Brain microvascular endothelial cell (primary cell): ENCODE data around the gene MTUS2.

Source experiments
- DNase-seq: peaks from one replicate; pipeline ENCODE4 v3.0.0-alpha.2; 2020
- H3K27ac ChIP-seq: fragments of 250-450 bp; sonication (Bioruptor Pico); 2 replicates; pipeline ENCODE4 v1.5.1; 2020; ENCODE audit warnings: mild to moderate bottlenecking, moderate library complexity
- H3K27me3 ChIP-seq: fragments of 250-450 bp; sonication (Bioruptor Pico); replicated peaks from 2 replicates; pipeline ENCODE4 v1.5.1; 2020; ENCODE audit warnings: mild to moderate bottlenecking
- H3K36me3 ChIP-seq: fragments of 250-450 bp; sonication (Bioruptor Pico); replicated peaks from 2 replicates; pipeline ENCODE4 v1.5.1; 2020; ENCODE audit warnings: mild to moderate bottlenecking
- H3K4me3 ChIP-seq: 2 replicates; pipeline ENCODE4 v1.5.1; 2011; ENCODE audit warnings: low read depth, mild to moderate bottlenecking, control low read depth, low read length, moderate library complexity
- in situ Hi-C: cut with HindIII; loops from 2 replicates; pipeline ENCODE4 v1.10.0; 2017; ENCODE audit warnings: low sequenced_read_pairs, low pct_ligation_motif_present
- TF ChIP-seq, protein P1 (sequence below): IDR thresholded peaks from 2 replicates; pipeline ENCODE4 v1.5.1; 2011; ENCODE audit warnings: low read depth, mild to moderate bottlenecking, moderate library complexity, low read length, control low read depth, inconsistent platforms; ENCODE audit errors: missing control alignments

Gene MTUS2

DNA sequence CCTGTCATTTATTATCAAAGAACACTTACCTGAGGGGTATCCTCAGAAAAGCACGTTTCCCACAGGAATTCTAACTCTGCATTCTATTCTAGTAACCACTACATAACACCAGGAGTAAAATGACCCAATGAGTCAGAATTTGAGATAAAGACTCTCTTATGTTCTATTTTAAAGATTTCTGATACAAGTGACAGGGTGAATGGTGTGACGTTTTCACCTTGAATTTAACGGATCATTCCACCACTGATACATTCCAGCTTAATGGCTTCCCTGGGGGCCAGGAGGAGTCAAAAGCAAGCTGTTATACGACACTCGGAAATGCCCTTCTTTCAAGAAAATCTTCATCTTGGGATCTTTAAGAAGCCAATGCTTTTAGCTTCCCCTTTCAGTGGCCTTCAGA lies 720.2 kb downstream of the MTUS2 start:
- Histone ChIP-seq H3K27me3 (no peaks in the 10 kb centered on the region), H3K36me3 (peaks cover 25% of the 10 kb centered on the region), H3K27ac (no peak overlapping the region), H3K4me3 (no peak overlapping the region)
- in situ Hi-C loops, result no loop called here
- TF ChIP-seq, protein P1, sequence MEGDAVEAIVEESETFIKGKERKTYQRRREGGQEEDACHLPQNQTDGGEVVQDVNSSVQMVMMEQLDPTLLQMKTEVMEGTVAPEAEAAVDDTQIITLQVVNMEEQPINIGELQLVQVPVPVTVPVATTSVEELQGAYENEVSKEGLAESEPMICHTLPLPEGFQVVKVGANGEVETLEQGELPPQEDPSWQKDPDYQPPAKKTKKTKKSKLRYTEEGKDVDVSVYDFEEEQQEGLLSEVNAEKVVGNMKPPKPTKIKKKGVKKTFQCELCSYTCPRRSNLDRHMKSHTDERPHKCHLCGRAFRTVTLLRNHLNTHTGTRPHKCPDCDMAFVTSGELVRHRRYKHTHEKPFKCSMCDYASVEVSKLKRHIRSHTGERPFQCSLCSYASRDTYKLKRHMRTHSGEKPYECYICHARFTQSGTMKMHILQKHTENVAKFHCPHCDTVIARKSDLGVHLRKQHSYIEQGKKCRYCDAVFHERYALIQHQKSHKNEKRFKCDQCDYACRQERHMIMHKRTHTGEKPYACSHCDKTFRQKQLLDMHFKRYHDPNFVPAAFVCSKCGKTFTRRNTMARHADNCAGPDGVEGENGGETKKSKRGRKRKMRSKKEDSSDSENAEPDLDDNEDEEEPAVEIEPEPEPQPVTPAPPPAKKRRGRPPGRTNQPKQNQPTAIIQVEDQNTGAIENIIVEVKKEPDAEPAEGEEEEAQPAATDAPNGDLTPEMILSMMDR, result no peak
- DNase-seq, result no peak

DNA sequence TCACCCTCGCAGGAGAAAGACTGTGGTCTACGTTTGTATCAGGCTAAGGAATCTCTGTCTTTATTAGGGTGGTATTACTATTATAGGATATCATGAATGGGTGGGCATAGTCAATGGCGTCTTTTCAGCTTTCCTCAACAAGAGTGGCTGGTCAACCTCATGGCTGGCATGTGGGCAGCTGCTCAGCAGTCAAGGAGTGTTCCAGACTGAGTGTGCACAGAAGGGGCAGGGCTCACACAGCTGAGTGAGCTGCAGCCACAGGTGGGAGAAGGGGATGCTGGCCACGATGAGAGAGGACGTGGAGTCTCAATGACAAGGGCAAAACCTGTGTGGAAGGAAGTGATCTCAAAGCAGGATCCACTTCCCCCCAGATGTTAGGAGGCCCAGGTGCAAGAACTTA lies 720.7 kb downstream of the MTUS2 start:
- no peak for DNase-seq
- Histone ChIP-seq H3K27me3 (no peaks in the 10 kb centered on the region), H3K27ac (no peak overlapping the region), H3K36me3 (peaks cover 26% of the 10 kb centered on the region), H3K4me3 (no peak overlapping the region)
- in situ Hi-C loops, result no loop called here
- TF ChIP-seq, protein P1, result no peak

DNA sequence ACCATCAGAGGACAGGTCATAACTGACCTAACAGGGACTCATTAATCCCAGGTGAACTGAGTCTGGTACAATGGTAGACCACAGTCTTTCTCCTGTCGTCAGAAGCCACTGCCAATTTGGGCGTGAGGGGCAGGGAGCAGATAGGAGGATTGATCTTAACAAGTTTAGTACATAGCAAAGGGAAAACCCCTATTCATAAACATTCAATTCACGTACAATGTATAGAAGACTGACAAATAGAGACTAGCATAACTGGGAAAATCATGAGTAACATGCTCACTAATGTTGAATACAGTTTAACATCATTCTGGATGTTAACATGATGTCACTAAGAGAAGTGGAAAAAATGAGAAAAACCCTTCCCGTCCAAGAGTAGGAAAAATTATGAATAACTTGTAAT lies 721.3 kb downstream of the MTUS2 start:
- no peak overlapping the region for H3K27ac ChIP-seq
- DNase-seq, result no peak
- TF ChIP-seq, protein P1, result no peak
- no peaks in the 10 kb centered on the region for H3K27me3 ChIP-seq
- H3K36me3 ChIP-seq, result peaks cover 23% of the 10 kb centered on the region
- in situ Hi-C loops, result no loop called here
- H3K4me3 ChIP-seq, result no peak overlapping the region

DNA sequence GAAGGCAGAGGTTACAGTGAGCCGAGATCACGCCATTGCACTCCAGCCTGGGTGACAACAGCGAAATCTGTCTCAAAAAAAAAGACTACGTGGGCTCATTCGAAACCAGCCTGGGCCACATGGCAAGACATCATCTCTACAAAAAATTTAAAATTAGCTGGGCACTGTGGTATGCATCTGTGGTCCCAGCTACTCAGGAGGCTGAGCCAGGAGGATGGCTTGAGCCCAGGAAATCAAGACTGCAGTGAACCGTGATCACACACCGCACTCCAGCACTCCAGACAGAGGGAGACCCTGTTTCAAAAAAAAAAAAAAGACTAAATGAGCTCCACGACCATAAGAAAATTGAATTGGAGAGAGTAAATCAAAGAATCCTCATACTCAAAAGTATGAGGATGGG lies 722.2 kb downstream of the MTUS2 start:
- Histone ChIP-seq H3K4me3 (no peak overlapping the region), H3K27me3 (no peaks in the 10 kb centered on the region), H3K36me3 (peaks cover 23% of the 10 kb centered on the region), H3K27ac (no peak overlapping the region)
- TF ChIP-seq, protein P1, result no peak
- in situ Hi-C loops, result no loop called here
- no peak for DNase-seq

DNA sequence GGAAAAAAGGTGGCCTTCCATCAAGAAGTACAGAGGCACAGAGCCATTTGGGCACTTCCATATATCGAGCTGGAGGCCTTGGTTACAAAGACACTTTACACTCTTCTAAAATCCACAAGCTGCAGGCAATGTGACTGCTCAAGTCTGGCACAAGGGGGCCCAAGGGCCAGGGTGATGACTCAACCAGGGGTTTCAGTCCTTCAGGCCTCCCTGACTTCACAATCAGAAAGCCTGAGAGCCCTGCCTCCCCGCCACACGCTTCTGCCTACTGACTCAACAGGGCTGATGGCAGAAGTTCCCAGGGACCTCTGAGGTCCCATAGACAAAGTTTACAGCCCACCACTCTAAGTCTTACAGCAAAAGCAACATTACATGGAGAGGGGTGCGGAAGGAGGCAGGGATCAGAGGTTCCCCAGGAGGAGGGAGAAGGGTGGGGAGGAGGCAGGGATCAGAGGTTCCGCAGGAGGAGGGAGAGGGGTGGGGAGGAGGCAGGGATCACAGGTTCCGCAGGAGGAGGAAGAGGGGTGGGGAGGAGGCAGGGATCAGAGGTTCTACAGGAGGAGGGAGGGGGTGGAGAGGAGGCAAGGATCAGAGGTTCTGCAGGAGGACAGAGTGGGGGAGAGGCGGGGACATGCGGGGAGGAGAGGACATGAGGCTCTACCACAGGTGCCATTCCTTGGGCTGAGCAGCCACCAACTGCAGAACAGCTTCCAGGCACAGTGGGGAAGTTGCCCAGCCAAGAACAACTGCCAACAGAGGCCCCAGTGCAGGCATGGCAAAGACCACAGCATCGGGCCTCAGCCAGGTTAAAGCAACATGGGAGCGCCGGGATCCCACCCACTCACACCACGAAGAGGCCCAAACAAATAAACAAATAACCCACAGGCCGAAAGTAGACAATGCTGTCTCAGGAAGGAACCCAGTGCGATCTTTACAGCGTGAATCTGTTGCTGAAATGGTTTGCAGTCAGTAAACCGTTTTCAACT lies 723.4 kb downstream of the MTUS2 start:
- peak; percentile 84 for DNase-seq
- peaks cover 30% of the 10 kb centered on the region for H3K36me3 ChIP-seq
- TF ChIP-seq, protein P1, result peak; percentile 63
- in situ Hi-C loops, result no loop called here
- no peak overlapping the region for H3K4me3 ChIP-seq
- H3K27me3 ChIP-seq, result no peaks in the 10 kb centered on the region
- peak overlapping the region; percentile 13 for H3K27ac ChIP-seq
